Measurements from ENCODE around the gene TAF11L9.
"Not testable (repeated sequence)": the region's sequence is repeated elsewhere in the genome, so short reads cannot be mapped to it uniquely, and the experiment has no call there.

TAF11L9 gene

GRCh38 chr5:17594255-17594654 lies at the start of gene TAF11L9:
TAF11L9 (minus strand) TSS chr5:17594394.
- DNase-seq, result not testable (repeated sequence)

- DNase-seq, result no peak
Measured at GRCh38 chr5:17634160-17634559, 40.0 kb upstream of the TAF11L9 start, which contains the start of gene TAF11L14. TAF11L14 (plus strand) TSS chr5:17634460.

- not testable (repeated sequence) for DNase-seq
Measured at GRCh38 chr5:17631788-17632187, 37.6 kb upstream of the TAF11L9 start, which contains the start of gene TAF11L13. TAF11L13 (plus strand) TSS chr5:17632088.

GRCh38 chr5:17625686-17626085 lies 31.5 kb upstream of the TAF11L9 start:
- DNase-seq, result no peak

GRCh38 chr5:17620627-17621026 lies 26.4 kb upstream of the TAF11L9 start:
- no peak for DNase-seq

GRCh38 chr5:17619354-17619753 lies 25.2 kb upstream of the TAF11L9 start:
- DNase-seq, result no peak

GRCh38 chr5:17614872-17615605 lies 20.8 kb upstream of the TAF11L9 start:
- no peak for DNase-seq

GRCh38 chr5:17610092-17610491 lies 15.9 kb upstream of the TAF11L9 start, which contains the start of gene TAF11L12:
TAF11L12 (plus strand) TSS chr5:17610392.
- not testable (repeated sequence) for DNase-seq

GRCh38 chr5:17607461-17607860 lies 13.3 kb upstream of the TAF11L9 start:
- DNase-seq, result not testable (repeated sequence)

- no peak for DNase-seq
Measured at GRCh38 chr5:17604951-17605350, 10.8 kb upstream of the TAF11L9 start.

- DNase-seq, result not testable (repeated sequence)
Measured at GRCh38 chr5:17603880-17604279, 9.7 kb upstream of the TAF11L9 start, which contains the start of gene TAF11L11. TAF11L11 (plus strand) TSS chr5:17604183.

- DNase-seq, result not testable (repeated sequence)
Measured at GRCh38 chr5:17597728-17598127, 3.5 kb upstream of the TAF11L9 start, which contains the start of gene TAF11L10. TAF11L10 (minus strand) TSS chr5:17597828.

GRCh38 chr5:17590860-17591259 lies 3.3 kb downstream of the TAF11L9 start, which contains the start of gene TAF11L8:
TAF11L8 (minus strand) TSS chr5:17590960.
- DNase-seq, result not testable (repeated sequence)

GRCh38 chr5:17585658-17586057 lies 8.5 kb downstream of the TAF11L9 start, which contains the start of gene TAF11L7:
TAF11L7 (minus strand) TSS chr5:17585758.
- DNase-seq, result not testable (repeated sequence)

All from activated CD4-positive, alpha-beta T cell treated with anti-CD3 and anti-CD28 coated beads, Interleukin-2, amount 50 U/mL, for 16 hours (primary cell).